ENCODE results near the gene RAB22A.

GRCh38 chr20:58388882-58389323, 79.4 kb downstream of the RAB22A start, which contains the start of gene VAPB:
- TF ChIP-seq CSDC2 (CRISPR knock-in tag; IDR thresholded peaks at IDR 0.05), result no peak
- no peak for TF ChIP-seq ZFP30 (CRISPR knock-in tag; IDR thresholded peaks at IDR 0.05)
- no peak for TF ChIP-seq RARB (CRISPR knock-in tag; IDR thresholded peaks at IDR 0.05)
- no peak for TF ChIP-seq ZFP3 (CRISPR knock-in tag; IDR thresholded peaks at IDR 0.05)
- no peak for TF ChIP-seq ZNF8 (CRISPR knock-in tag; IDR thresholded peaks at IDR 0.05)
- no peak for TF ChIP-seq PPARA (CRISPR knock-in tag; IDR thresholded peaks at IDR 0.05; ENCODE audit: borderline replicate concordance)
- no peak for TF ChIP-seq OSR1 (CRISPR knock-in tag; IDR thresholded peaks at IDR 0.05)
- TF ChIP-seq BACH2 (CRISPR knock-in tag; IDR thresholded peaks at IDR 0.05; ENCODE audit: borderline replicate concordance), result no peak
- no peak for TF ChIP-seq ZNF70 (CRISPR knock-in tag; IDR thresholded peaks at IDR 0.05)
- no peak for TF ChIP-seq PATZ1 (CRISPR knock-in tag; IDR thresholded peaks at IDR 0.05; ENCODE audit: borderline replicate concordance)
- no peak for TF ChIP-seq CREB5 (CRISPR knock-in tag; IDR thresholded peaks at IDR 0.05; ENCODE audit: low read depth)
- TF ChIP-seq SNAI2 (CRISPR knock-in tag; IDR thresholded peaks at IDR 0.05), result no peak
- TF ChIP-seq, protein P1, sequence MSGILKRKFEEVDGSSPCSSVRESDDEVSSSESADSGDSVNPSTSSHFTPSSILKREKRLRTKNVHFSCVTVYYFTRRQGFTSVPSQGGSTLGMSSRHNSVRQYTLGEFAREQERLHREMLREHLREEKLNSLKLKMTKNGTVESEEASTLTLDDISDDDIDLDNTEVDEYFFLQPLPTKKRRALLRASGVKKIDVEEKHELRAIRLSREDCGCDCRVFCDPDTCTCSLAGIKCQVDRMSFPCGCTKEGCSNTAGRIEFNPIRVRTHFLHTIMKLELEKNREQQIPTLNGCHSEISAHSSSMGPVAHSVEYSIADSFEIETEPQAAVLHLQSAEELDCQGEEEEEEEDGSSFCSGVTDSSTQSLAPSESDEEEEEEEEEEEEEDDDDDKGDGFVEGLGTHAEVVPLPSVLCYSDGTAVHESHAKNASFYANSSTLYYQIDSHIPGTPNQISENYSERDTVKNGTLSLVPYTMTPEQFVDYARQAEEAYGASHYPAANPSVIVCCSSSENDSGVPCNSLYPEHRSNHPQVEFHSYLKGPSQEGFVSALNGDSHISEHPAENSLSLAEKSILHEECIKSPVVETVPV (CRISPR knock-in tag; IDR thresholded peaks at IDR 0.05), result no peak
- no peak for TF ChIP-seq ESRRG (CRISPR knock-in tag; IDR thresholded peaks at IDR 0.05)

All from SK-N-SH treated with all-trans-retinoic acid at 6 μM for 48 hours (cell line).